ENCODE data around the gene PDE6D. TPM values are rescaled to one million over a fixed set of nuclear protein-coding genes. Genes with fewer than 3 reads are reported as not detected.

The PDE6D gene
- polyA plus RNA-seq, 2 donors: 14.0 to 18.8 TPM

DNA sequence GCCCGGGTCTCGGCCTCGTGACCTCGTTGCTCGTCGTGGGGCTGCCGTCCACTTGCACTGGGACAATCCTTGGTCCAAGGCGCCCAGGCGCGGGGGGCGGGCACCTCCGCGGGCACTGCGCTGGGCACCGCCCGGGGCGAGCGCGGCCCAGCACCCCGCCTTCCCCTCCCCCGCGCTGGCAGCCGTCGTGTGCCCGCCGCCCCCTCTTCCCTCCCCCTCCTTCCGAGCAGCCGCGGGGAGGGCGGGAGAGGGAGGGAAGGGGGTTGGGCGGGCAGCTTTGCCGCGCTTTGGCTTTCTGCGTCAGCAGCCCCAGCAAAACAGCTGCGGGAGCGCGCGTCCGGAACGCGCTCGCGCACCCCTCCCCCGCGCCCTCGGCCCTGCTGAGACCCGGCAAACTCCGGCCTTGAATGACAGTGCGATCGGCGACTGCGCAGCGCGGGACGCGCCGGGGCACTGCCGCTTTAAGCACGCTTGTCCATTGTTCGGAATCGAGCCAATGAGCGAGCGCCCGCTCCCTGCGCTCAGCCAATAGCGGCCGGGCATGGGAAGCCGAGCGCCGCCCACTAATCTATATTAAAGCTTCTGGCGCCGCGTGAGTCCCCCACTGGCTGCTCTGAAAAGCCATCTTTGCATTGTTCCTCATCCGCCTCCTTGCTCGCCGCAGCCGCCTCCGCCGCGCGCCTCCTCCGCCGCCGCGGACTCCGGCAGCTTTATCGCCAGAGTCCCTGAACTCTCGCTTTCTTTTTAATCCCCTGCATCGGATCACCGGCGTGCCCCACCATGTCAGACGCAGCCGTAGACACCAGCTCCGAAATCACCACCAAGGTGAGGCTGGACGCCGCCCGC lies 72.9 kb downstream of the PDE6D start, which contains the start of gene PTMA:
TSS of gene PTMA (plus strand) at position 599 of the 846 bp plus-strand sequence. CDS start at position 781, 182 bp downstream.
- Histone ChIP-seq H3K27ac (ENCODE audit: low read depth in 2 of 2, low read length in 1 of 2) (peak within 1 kb of the TSS; percentile 99 to 100), H3K36me3 (ENCODE audit: control insufficient read depth in 2 of 2, insufficient read depth in 2 of 2, low read length in 1 of 2) (peaks cover 6 to 14% of the 10 kb centered on the region in 2 donors), H3K27me3 (ENCODE audit: control insufficient read depth in 1 of 2, insufficient read depth in 2 of 2, low read length in 2 of 2) (no peaks in the 10 kb centered on the region), H3K4me3 (ENCODE audit: low read depth in 1 of 2, low read length in 2 of 2) (peak within 1 kb of the TSS; percentile 83 to 88), H3K4me1 (ENCODE audit: control insufficient read depth in 2 of 2, insufficient read depth in 2 of 2, low read length in 1 of 2) (peaks cover 11 to 16% of the 10 kb centered on the region in 2 donors), H3K9me3 (ENCODE audit: control insufficient read depth in 2 of 2, insufficient read depth in 1 of 2, low read depth in 1 of 2, low read length in 1 of 2) (no peaks in the 10 kb centered on the region)
- 0 to 1% methylated on average over 51 to 97 of the region's 97 CpGs for WGBS, 2 donors

DNA sequence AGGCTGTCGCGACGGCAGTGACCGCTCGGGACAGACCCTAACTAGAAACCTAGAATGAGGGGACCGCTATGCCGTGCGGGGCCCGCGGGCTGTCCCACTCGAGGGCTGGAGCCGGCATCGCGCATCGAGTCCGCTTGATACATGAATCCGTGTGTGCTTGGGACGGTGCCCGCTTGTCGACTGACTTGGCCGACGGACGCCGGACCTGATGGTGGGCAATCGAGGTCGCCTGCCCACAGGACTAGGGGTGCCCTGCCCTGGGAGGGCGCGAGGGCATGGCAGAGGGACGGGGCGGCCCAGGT lies 73.5 kb downstream of the PDE6D start:
- H3K4me3 ChIP-seq (ENCODE audit: low read depth in 1 of 2, low read length in 2 of 2): peak overlapping the region; percentile 56 to 61
- H3K9me3 ChIP-seq (ENCODE audit: control insufficient read depth in 2 of 2, insufficient read depth in 1 of 2, low read depth in 1 of 2, low read length in 1 of 2): no peaks in the 10 kb centered on the region
- H3K4me1 ChIP-seq (ENCODE audit: control insufficient read depth in 2 of 2, insufficient read depth in 2 of 2, low read length in 1 of 2): peaks cover 11 to 16% of the 10 kb centered on the region in 2 donors
- H3K36me3 ChIP-seq (ENCODE audit: control insufficient read depth in 2 of 2, insufficient read depth in 2 of 2, low read length in 1 of 2): peaks cover 6 to 14% of the 10 kb centered on the region in 2 donors
- H3K27ac ChIP-seq (ENCODE audit: low read depth in 2 of 2, low read length in 1 of 2): peak overlapping the region; percentile 99 to 100
- no peaks in the 10 kb centered on the region for H3K27me3 ChIP-seq (ENCODE audit: control insufficient read depth in 1 of 2, insufficient read depth in 2 of 2, low read length in 2 of 2)
- WGBS, 2 donors: 3 to 4% methylated on average over 29 to 30 of the region's 30 CpGs

- Histone ChIP-seq H3K9me3 (ENCODE audit: control insufficient read depth in 2 of 2, insufficient read depth in 1 of 2, low read depth in 1 of 2, low read length in 1 of 2) (no peaks in the 10 kb centered on the region), H3K27me3 (ENCODE audit: control insufficient read depth in 1 of 2, insufficient read depth in 2 of 2, low read length in 2 of 2) (no peaks in the 10 kb centered on the region), H3K36me3 (ENCODE audit: control insufficient read depth in 2 of 2, insufficient read depth in 2 of 2, low read length in 1 of 2) (peaks cover 2 to 8% of the 10 kb centered on the region in 2 donors), H3K4me3 (ENCODE audit: low read depth in 1 of 2, low read length in 2 of 2) (peak overlapping the region; percentile 65 to 71), H3K27ac (ENCODE audit: low read depth in 2 of 2, low read length in 1 of 2) (peak overlapping the region; percentile 99 to 100), H3K4me1 (ENCODE audit: control insufficient read depth in 2 of 2, insufficient read depth in 2 of 2, low read length in 1 of 2) (peaks cover 6 to 17% of the 10 kb centered on the region in 2 donors)
- WGBS, 2 donors: 1% methylated on average over 53 to 66 of the region's 66 CpGs
Measured at GRCh38 chr2:231706731-231707624, 74.1 kb downstream of the PDE6D start.

DNA sequence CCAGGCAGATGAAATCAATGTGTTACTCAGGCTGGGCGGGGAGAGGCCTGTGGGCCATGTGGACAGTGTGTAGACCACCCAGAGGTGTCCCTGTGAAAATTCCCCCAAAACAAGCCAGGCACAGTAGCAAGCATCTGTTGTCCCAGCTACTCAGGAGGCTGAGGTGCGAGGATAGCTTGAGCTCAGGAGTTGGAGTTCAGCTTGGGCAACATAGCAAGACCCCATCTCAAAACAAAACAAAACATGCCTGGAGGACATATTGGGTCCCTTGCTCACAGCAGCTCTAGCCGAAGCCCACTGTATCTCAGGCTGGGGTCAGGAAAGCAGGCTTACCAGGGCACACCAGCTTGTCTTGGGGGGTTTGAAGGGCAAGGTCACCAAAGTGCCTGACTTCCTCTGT lies 77.1 kb downstream of the PDE6D start:
- 96 to 97% methylated on average over 3 of the region's 3 CpGs for WGBS, 2 donors
- H3K27me3 ChIP-seq (ENCODE audit: control insufficient read depth in 1 of 2, insufficient read depth in 2 of 2, low read length in 2 of 2): no peaks in the 10 kb centered on the region
- H3K36me3 ChIP-seq (ENCODE audit: control insufficient read depth in 2 of 2, insufficient read depth in 2 of 2, low read length in 1 of 2): peaks cover 0 to 2% of the 10 kb centered on the region in 2 donors
- no peak overlapping the region for H3K4me3 ChIP-seq (ENCODE audit: low read depth in 1 of 2, low read length in 2 of 2)
- no peak overlapping the region for H3K27ac ChIP-seq (ENCODE audit: low read depth in 2 of 2, low read length in 1 of 2)
- H3K4me1 ChIP-seq (ENCODE audit: control insufficient read depth in 2 of 2, insufficient read depth in 2 of 2, low read length in 1 of 2): peaks cover 4 to 19% of the 10 kb centered on the region in 2 donors
- no peaks in the 10 kb centered on the region for H3K9me3 ChIP-seq (ENCODE audit: control insufficient read depth in 2 of 2, insufficient read depth in 1 of 2, low read depth in 1 of 2, low read length in 1 of 2)

GRCh38 chr2:231701456-231702373 lies 79.4 kb downstream of the PDE6D start:
- Histone ChIP-seq H3K9me3 (ENCODE audit: control insufficient read depth in 2 of 2, insufficient read depth in 1 of 2, low read depth in 1 of 2, low read length in 1 of 2) (no peaks in the 10 kb centered on the region), H3K4me1 (ENCODE audit: control insufficient read depth in 2 of 2, insufficient read depth in 2 of 2, low read length in 1 of 2) (peaks cover 4 to 20% of the 10 kb centered on the region in 2 donors), H3K4me3 (ENCODE audit: low read depth in 1 of 2, low read length in 2 of 2) (no peak overlapping the region), H3K27ac (ENCODE audit: low read depth in 2 of 2, low read length in 1 of 2) (peak overlapping the region; percentile 85 to 93), H3K27me3 (ENCODE audit: control insufficient read depth in 1 of 2, insufficient read depth in 2 of 2, low read length in 2 of 2) (no peaks in the 10 kb centered on the region), H3K36me3 (ENCODE audit: control insufficient read depth in 2 of 2, insufficient read depth in 2 of 2, low read length in 1 of 2) (peaks cover 0 to 2% of the 10 kb centered on the region in 2 donors)
- 43 to 45% methylated on average over 22 of the region's 22 CpGs for WGBS, 2 donors

DNA sequence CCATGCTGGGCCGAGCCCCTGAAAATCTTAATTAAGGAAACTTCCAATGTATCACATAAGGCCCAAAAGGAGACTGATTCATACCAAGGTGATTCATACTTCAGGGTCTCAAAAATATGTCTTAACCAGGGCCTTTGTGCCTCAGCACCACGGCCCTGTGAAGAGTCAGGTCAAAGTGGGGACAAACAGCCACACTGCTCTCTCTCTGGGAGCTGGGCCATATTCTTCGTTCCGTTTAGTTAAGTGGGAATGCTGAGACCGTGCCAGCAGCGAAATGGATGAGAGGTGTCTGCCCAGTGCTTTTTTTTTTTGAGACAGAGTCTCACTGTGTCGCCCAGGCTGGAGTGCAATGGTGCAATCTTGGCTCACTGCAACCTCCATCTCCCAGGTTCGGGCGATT lies 82.1 kb downstream of the PDE6D start:
- no peaks in the 10 kb centered on the region for H3K9me3 ChIP-seq (ENCODE audit: control insufficient read depth in 2 of 2, insufficient read depth in 1 of 2, low read depth in 1 of 2, low read length in 1 of 2)
- no peaks in the 10 kb centered on the region for H3K36me3 ChIP-seq (ENCODE audit: control insufficient read depth in 2 of 2, insufficient read depth in 2 of 2, low read length in 1 of 2)
- H3K27ac ChIP-seq (ENCODE audit: low read depth in 2 of 2, low read length in 1 of 2): no peak overlapping the region
- no peaks in the 10 kb centered on the region for H3K27me3 ChIP-seq (ENCODE audit: control insufficient read depth in 1 of 2, insufficient read depth in 2 of 2, low read length in 2 of 2)
- no peak overlapping the region for H3K4me3 ChIP-seq (ENCODE audit: low read depth in 1 of 2, low read length in 2 of 2)
- peaks cover 4 to 13% of the 10 kb centered on the region in 2 donors for H3K4me1 ChIP-seq (ENCODE audit: control insufficient read depth in 2 of 2, insufficient read depth in 2 of 2, low read length in 1 of 2)
- WGBS, 2 donors: 83 to 84% methylated on average over 9 of the region's 9 CpGs

DNA sequence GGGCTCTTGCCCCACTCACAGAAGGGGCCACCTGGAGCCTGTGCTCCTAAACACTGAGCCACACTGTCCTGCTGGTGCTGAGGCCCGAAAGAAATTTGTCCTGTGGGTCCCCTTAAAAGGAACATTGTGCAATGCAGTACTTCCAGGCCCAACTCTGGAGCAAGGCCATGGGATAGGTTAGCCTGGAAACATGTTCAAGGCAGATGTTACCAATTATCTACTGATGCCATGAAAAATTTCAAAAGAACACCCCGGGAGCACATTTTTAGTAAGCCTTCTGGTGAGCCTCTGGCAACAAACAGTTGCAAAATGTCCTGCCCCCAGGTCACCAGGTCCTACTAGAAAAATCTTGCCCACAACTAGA lies 85.1 kb downstream of the PDE6D start:
- Histone ChIP-seq H3K4me3 (ENCODE audit: low read depth in 1 of 2, low read length in 2 of 2) (no peak overlapping the region), H3K27ac (ENCODE audit: low read depth in 2 of 2, low read length in 1 of 2) (peak overlapping the region in 1 of 2 donors; percentile 51)
- 50 to 65% methylated on average over 2 of the region's 2 CpGs for WGBS, 2 donors

DNA sequence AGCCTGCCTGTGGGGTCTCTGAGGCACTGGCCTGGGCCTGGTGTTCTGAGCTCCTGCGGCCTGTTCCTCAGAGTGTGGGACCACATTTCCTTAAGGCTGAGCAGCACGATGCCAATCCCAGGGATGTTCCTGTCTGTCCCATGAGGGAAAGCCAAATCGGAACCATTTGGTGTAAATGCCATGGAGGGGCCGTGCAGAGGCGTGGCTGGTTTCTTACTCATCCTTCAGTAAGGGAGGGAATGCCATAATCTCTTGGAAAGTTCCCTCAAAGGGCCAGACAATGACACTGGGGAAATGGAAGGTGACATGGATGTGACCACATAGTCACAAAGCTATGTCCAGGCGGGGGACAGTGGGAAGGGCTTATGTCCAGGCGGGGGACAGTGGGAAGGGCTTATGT lies 87.1 kb downstream of the PDE6D start:
- no peak overlapping the region for H3K4me3 ChIP-seq (ENCODE audit: low read depth in 1 of 2, low read length in 2 of 2)
- no peaks in the 10 kb centered on the region for H3K9me3 ChIP-seq (ENCODE audit: control insufficient read depth in 2 of 2, insufficient read depth in 1 of 2, low read depth in 1 of 2, low read length in 1 of 2)
- no peak overlapping the region for H3K27ac ChIP-seq (ENCODE audit: low read depth in 2 of 2, low read length in 1 of 2)
- H3K4me1 ChIP-seq (ENCODE audit: control insufficient read depth in 2 of 2, insufficient read depth in 2 of 2, low read length in 1 of 2): peaks cover 3 to 9% of the 10 kb centered on the region in 2 donors
- 86 to 90% methylated on average over 7 of the region's 7 CpGs for WGBS, 2 donors
- H3K27me3 ChIP-seq (ENCODE audit: control insufficient read depth in 1 of 2, insufficient read depth in 2 of 2, low read length in 2 of 2): no peaks in the 10 kb centered on the region
- no peaks in the 10 kb centered on the region for H3K36me3 ChIP-seq (ENCODE audit: control insufficient read depth in 2 of 2, insufficient read depth in 2 of 2, low read length in 1 of 2)

More for the DNA sequence above, 85.1 kb downstream of the PDE6D start:
- Histone ChIP-seq H3K9me3 (ENCODE audit: control insufficient read depth in 2 of 2, insufficient read depth in 1 of 2, low read depth in 1 of 2, low read length in 1 of 2) (no peaks in the 10 kb centered on the region), H3K4me1 (ENCODE audit: control insufficient read depth in 2 of 2, insufficient read depth in 2 of 2, low read length in 1 of 2) (peaks cover 3 to 9% of the 10 kb centered on the region in 2 donors), H3K27me3 (ENCODE audit: control insufficient read depth in 1 of 2, insufficient read depth in 2 of 2, low read length in 2 of 2) (no peaks in the 10 kb centered on the region), H3K36me3 (ENCODE audit: control insufficient read depth in 2 of 2, insufficient read depth in 2 of 2, low read length in 1 of 2) (no peaks in the 10 kb centered on the region)

DNA sequence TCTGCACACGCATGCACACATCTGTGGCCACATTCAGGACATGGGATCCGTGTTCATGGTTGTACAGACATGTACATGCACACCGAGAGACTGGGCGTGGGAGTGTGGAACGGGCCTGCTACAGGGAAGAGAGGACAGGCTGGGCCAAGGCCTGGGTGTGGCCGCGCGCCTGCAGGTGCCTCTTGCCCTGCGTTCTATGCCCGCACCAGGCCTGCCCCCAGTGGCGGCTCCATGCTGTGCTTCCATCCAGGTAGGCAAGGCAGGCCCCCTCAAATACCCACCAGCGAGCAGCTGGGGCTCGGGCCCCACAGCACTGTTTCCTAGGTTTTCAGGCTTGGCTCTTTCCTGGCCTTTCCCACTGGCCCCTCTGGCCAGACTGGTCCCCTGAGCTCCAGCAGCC lies 88.2 kb downstream of the PDE6D start:
- Histone ChIP-seq H3K4me3 (ENCODE audit: low read depth in 1 of 2, low read length in 2 of 2) (no peak overlapping the region), H3K27ac (ENCODE audit: low read depth in 2 of 2, low read length in 1 of 2) (peak overlapping the region in 1 of 2 donors; percentile 51), H3K36me3 (ENCODE audit: control insufficient read depth in 2 of 2, insufficient read depth in 2 of 2, low read length in 1 of 2) (no peaks in the 10 kb centered on the region), H3K27me3 (ENCODE audit: control insufficient read depth in 1 of 2, insufficient read depth in 2 of 2, low read length in 2 of 2) (no peaks in the 10 kb centered on the region), H3K9me3 (ENCODE audit: control insufficient read depth in 2 of 2, insufficient read depth in 1 of 2, low read depth in 1 of 2, low read length in 1 of 2) (no peaks in the 10 kb centered on the region), H3K4me1 (ENCODE audit: control insufficient read depth in 2 of 2, insufficient read depth in 2 of 2, low read length in 1 of 2) (peaks cover 3 to 9% of the 10 kb centered on the region in 2 donors)
- 66 to 73% methylated on average over 13 of the region's 13 CpGs for WGBS, 2 donors

Measured in esophagus (tissue), 2 donors.